Loucy (cell line): ENCODE measurements around the gene NANOS3.

ENCODE experiments used
- EZH2phosphoT487 ChIP-seq: fragments of 200-600 bp; IDR thresholded peaks from 2 replicates; pipeline ENCODE4 v1.6.1; 2018; ENCODE audit warnings: antibody characterized with exemption, mild to moderate bottlenecking, moderate library complexity, borderline replicate concordance
- TF ChIP-seq, protein P1 (sequence below): fragments of 200-600 bp; sonication (generic); conservative IDR thresholded peaks from 2 replicates; pipeline ENCODE4 v1.5.1; 2014; ENCODE audit warnings: mild to moderate bottlenecking, antibody characterized with exemption, low read length

DNA sequence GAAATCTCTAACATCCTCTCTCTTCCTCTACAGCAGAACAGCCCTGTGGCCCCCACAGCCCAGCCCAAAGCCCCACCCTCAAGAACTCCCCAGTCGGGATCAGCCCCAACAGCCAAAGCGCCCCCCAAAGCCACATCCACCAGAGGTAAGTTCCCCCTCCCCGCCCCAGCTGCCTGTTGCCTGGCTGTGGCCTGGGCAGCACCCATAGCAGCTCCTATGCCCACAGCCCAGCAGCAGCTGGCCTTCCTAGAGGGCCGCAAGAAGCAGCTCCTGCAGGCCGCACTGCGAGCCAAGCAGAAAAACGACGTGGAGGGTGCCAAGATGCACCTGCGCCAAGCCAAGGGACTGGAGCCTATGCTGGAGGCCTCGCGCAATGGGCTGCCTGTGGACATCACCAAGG, 43.6 kb downstream of the NANOS3 start:
- TF ChIP-seq, protein P1, sequence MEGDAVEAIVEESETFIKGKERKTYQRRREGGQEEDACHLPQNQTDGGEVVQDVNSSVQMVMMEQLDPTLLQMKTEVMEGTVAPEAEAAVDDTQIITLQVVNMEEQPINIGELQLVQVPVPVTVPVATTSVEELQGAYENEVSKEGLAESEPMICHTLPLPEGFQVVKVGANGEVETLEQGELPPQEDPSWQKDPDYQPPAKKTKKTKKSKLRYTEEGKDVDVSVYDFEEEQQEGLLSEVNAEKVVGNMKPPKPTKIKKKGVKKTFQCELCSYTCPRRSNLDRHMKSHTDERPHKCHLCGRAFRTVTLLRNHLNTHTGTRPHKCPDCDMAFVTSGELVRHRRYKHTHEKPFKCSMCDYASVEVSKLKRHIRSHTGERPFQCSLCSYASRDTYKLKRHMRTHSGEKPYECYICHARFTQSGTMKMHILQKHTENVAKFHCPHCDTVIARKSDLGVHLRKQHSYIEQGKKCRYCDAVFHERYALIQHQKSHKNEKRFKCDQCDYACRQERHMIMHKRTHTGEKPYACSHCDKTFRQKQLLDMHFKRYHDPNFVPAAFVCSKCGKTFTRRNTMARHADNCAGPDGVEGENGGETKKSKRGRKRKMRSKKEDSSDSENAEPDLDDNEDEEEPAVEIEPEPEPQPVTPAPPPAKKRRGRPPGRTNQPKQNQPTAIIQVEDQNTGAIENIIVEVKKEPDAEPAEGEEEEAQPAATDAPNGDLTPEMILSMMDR, result no peak
- no peak for TF ChIP-seq EZH2phosphoT487
